Measurements from ENCODE around the gene RNF146.

DNA sequence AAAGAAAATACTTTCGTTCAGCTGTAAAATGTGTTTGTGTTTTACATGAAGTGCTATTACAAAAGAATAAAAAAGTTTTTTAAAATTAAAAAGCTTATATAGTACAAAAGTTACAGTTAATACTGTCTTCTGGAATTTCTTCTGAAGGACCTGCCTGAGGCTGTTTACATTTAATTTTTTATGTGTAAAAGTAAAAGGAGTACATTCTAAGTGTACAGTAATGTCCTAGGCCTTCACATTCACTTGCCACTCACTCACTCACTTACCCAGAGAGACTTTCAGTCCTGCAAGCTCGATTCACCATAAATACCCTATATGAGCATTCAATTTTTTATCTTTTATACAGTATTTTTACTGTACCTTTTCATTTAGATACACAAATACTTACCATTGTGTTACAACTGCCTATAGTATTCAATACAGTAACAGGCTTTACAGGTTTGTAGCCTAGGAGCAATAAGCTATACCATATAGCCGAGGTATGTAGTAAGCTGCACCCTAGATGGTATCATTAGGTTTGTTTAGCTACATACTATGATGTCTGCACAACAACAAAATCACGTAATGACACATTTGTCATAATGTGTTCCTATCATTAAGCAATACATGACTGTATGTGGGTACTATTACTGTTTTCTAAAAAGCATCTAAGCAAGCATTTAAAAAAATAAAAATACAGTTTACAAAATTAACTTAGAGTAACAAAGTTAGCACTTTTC, 33.0 kb downstream of the RNF146 start:
- TF ChIP-seq, protein P1, sequence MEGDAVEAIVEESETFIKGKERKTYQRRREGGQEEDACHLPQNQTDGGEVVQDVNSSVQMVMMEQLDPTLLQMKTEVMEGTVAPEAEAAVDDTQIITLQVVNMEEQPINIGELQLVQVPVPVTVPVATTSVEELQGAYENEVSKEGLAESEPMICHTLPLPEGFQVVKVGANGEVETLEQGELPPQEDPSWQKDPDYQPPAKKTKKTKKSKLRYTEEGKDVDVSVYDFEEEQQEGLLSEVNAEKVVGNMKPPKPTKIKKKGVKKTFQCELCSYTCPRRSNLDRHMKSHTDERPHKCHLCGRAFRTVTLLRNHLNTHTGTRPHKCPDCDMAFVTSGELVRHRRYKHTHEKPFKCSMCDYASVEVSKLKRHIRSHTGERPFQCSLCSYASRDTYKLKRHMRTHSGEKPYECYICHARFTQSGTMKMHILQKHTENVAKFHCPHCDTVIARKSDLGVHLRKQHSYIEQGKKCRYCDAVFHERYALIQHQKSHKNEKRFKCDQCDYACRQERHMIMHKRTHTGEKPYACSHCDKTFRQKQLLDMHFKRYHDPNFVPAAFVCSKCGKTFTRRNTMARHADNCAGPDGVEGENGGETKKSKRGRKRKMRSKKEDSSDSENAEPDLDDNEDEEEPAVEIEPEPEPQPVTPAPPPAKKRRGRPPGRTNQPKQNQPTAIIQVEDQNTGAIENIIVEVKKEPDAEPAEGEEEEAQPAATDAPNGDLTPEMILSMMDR (IDR thresholded peaks at IDR 0.05): no peak
- no peak for TF ChIP-seq POLR2A (IDR thresholded peaks at IDR 0.05)
